T-cell (primary cell): ENCODE data around the gene ISOC2. TPM values are rescaled to one million over a fixed set of nuclear protein-coding genes. Genes with fewer than 3 reads are reported as not detected.
A peak's percentile ranks its signal among the peaks of the same experiment; 100 is the strongest.

Experiments used
- ATAC-seq, 4 experiments: fragments of 200-7000 bp in 3 of 4; fragments of 150-1000 bp in 1 of 4; cut with Tn5 transposase; replicated peaks in 1 of 4; 1 replicate in 3 of 4; 2 replicates in 1 of 4; pipeline ENCODE4 v1.10.0; 2021; ENCODE audit warnings: moderate library complexity in 3 of 4, mild to moderate bottlenecking in 2 of 4, moderate number of reproducible peaks in 1 of 4
- CTCF ChIA-PET, 2 donors: fragments of 300-600 bp; sonication (Branson Sonifier 250); formaldehyde crosslinking; loops; one replicate each; lab custom pipeline; 2022; ENCODE audit warnings: antibody characterized with exemption in 2 of 2; lab: Charles Lee
- POLR2A ChIA-PET, 2 donors: fragments of 300-600 bp; sonication (Branson Sonifier 250); formaldehyde crosslinking; loops; one replicate each; lab custom pipeline; 2022; ENCODE audit warnings: antibody characterized with exemption in 2 of 2; lab: Charles Lee
- DNase-seq, 35 experiments: peaks; one replicate each; pipeline versions ENCODE4 v3.0.0 to v3.0.0-alpha.2; 2013 to 2023
- H3K27ac ChIP-seq: one replicate; pipeline ENCODE4 v1.5.1; 2013; ENCODE audit warnings: low read length
- H3K27me3 ChIP-seq, 2 experiments: replicated peaks in 1 of 2; 1 replicate in 1 of 2; 2 replicates in 1 of 2; pipeline versions ENCODE4 v1.6.1 to v1.7.0; 2013; ENCODE audit warnings: low read length in 1 of 2, mixed read lengths in 1 of 2; ENCODE audit not compliant: control insufficient read depth in 2 of 2, insufficient read depth in 2 of 2; ENCODE audit errors: extremely low read depth in 1 of 2
- H3K36me3 ChIP-seq, 2 donors: 1 replicate in 1 of 2; 2 replicates in 1 of 2; pipeline versions ENCODE4 v1.6.1 to v1.7.0; 2013; ENCODE audit warnings: low read length in 1 of 2; ENCODE audit not compliant: control insufficient read depth in 2 of 2, insufficient read depth in 1 of 2; ENCODE audit errors: extremely low read depth in 1 of 2
- H3K4me1 ChIP-seq, 2 experiments: 1 replicate in 1 of 2; 2 replicates in 1 of 2; pipeline versions ENCODE4 v1.6.1 to v1.7.0; 2013; ENCODE audit warnings: low read length in 2 of 2, mixed read lengths in 1 of 2; ENCODE audit not compliant: insufficient read depth in 2 of 2, control insufficient read depth in 1 of 2; ENCODE audit errors: extremely low read depth in 1 of 2
- H3K4me3 ChIP-seq, 2 donors: 1 replicate in 1 of 2; 2 replicates in 1 of 2; pipeline versions ENCODE4 v1.5.1 to v1.7.0; 2013; ENCODE audit warnings: mild to moderate bottlenecking in 2 of 2, low read length in 1 of 2, moderate library complexity in 1 of 2; ENCODE audit not compliant: control insufficient read depth in 1 of 2; ENCODE audit errors: extremely low read depth in 1 of 2
- H3K9me3 ChIP-seq: 2 replicates; pipeline ENCODE4 v1.7.0; 2013
- H3K27ac Mint-ChIP-seq, 2 donors: one replicate each; pipeline ENCODE4 v1.8.0; 2020 to 2021; ENCODE audit warnings: mild to moderate bottlenecking in 2 of 2, mixed read lengths in 2 of 2
- H3K27me3 Mint-ChIP-seq, 2 donors: one replicate each; pipeline ENCODE4 v1.8.0; 2021 to 2022; ENCODE audit warnings: mixed read lengths in 2 of 2
- H3K36me3 Mint-ChIP-seq: one replicate; pipeline ENCODE4 v1.8.0; 2021; ENCODE audit warnings: mixed read lengths
- H3K4me1 Mint-ChIP-seq, 3 donors: one replicate each; pipeline ENCODE4 v1.8.0; 2020 to 2022; ENCODE audit warnings: mixed read lengths in 3 of 3, mild to moderate bottlenecking in 1 of 3
- H3K4me3 Mint-ChIP-seq, 3 donors: one replicate each; pipeline ENCODE4 v1.8.0; 2020 to 2022; ENCODE audit warnings: mild to moderate bottlenecking in 3 of 3, mixed read lengths in 3 of 3, moderate library complexity in 3 of 3
- H3K9me3 Mint-ChIP-seq, 3 donors: one replicate each; pipeline ENCODE4 v1.8.0; 2020 to 2022; ENCODE audit warnings: mixed read lengths in 3 of 3
- WGBS: methylation state at CpG from one replicate; pipeline ENCODE4 v1.1.5; 2013; ENCODE audit warnings: missing lambda C conversion rate; ENCODE audit not compliant: insufficient coverage; 5-methylcytosine and 5-hydroxymethylcytosine counted together
- total RNA-seq, 35 experiments: library from RNA in 6 of 35; stranded (reverse) in 6 of 35; fragments of 120-200 nt in 1 of 35; gene quantifications; one replicate each; pipeline versions ENCODE4 v1.2.1 to v1.2.4 and lab custom pipeline; 2013 to 2026

The ISOC2 gene
- total RNA-seq, 5 donors from 2014 or later (not counting 1 experiment from before 2014, with no cell fraction given) = 6.8 to 18.9 (median 14.7) TPM

DNA sequence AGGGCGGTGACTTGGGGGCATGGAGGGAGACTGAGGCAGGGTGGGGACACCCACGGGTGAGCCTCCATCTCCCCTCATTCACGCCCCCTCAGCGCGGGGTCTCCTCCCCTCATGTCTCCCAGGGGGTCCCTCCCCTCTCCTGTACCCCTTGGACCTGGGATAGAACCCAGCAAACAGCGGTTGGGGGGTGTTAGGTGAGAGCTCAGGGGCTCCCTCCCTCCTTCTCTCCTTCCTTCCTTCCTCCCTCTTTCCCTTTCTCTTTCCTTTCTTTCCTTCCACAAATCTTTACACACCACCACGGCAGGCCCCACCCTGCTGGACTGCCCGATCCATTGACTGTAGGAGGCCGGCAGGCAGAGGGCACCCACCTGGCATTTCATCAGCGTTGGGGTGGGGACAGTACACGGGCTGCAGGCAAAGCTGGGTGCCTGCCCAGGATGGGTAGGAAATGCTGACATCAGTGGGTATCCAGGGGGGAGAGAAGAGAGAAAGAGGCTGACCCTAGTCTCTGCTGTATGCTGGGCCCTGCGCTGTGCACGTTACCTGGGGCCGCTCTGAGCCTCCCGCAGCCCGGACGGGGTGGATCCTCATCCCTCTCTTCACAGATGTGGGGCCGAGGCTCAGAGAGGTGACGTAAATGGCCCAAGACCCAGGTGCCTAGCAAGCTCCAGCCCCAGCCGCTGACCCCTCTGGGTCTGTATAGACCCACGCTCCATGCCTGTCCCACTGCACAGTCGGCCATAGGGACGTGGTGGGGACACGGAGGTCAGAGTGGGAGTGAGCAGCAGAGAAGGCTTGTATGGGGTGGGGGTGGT, 30.3 kb upstream of the ISOC2 start:
- no peaks in the 10 kb centered on the region for H3K36me3 Mint-ChIP-seq
- ChIA-PET POLR2A (no interaction called here), CTCF (interaction anchor here in 1 of 2 donors (0.6 kb wide), 1 partner anchor 39 kb away, joined by 4 read pairs; no protein-coding TSS in a partner anchor)
- Histone ChIP-seq H3K27ac (no peak overlapping the region), H3K36me3 (no peaks in the 10 kb centered on the region), H3K4me1 (peaks cover 0 to 3% of the 10 kb centered on the region in 2 experiments), H3K9me3 (no peaks in the 10 kb centered on the region), H3K4me3 (no peak overlapping the region), H3K27me3 (peaks cover 0 to 49% of the 10 kb centered on the region in 2 experiments)
- WGBS = 83% methylated on average over 9 of the region's 24 CpGs
- ATAC-seq = no peak
- peaks cover 4 to 19% of the 10 kb centered on the region in 2 donors for H3K27me3 Mint-ChIP-seq
- H3K9me3 Mint-ChIP-seq = no peaks in the 10 kb centered on the region
- H3K27ac Mint-ChIP-seq = no peak overlapping the region
- peaks cover 0 to 3% (median 0%) of the 10 kb centered on the region in 3 donors for H3K4me1 Mint-ChIP-seq
- DNase-seq = no peak
- no peak overlapping the region for H3K4me3 Mint-ChIP-seq

DNA sequence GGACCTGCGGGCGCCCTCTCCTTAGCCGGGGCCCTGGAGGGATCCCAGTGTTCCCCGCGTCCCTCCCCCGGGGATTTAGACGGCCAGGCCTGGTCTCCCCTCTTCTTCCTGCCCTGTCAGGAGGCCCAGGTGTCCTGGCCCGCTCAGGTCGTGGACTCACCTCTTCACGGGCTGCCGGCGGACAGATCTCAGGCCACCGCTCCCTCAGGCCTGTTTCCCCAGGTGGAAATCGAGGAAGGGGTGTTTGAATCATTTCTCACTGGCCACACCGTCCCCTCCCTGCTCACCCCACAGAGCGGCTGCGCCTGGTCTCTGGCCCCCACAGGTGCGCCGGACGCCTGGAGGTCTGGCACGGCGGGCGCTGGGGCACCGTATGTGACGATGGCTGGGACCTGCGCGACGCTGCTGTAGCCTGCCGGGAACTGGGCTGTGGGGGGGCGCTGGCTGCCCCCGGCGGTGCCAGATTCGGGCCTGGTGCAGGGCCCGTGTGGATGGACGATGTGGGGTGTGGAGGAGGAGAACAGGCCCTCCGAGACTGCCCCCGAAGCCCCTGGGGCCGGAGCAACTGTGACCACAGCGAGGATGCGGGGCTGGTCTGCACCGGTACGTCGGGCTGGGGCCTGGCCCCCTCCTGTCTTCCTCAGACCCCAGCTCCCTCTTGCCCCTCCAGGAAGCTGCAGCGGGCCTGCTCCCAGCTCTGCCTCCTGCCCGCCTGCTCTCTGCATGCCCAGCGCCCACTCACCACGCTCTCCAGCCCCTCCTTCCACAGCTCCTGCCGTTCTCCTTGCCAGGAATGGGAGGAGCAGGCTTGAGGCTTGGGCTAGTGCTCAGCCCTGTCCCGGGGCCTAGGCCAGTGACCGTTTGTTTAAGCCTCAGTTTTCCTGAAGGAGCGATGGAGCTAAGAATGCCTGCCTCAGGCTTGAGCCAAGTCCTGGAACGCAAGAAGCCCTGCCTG, 29.3 kb upstream of the ISOC2 start:
- Histone ChIP-seq H3K4me3 (no peak overlapping the region), H3K9me3 (no peaks in the 10 kb centered on the region), H3K4me1 (peaks cover 0 to 4% of the 10 kb centered on the region in 2 experiments), H3K27me3 (peaks cover 0 to 49% of the 10 kb centered on the region in 2 experiments), H3K27ac (no peak overlapping the region), H3K36me3 (no peaks in the 10 kb centered on the region)
- Mint-ChIP-seq H3K4me3 (no peak overlapping the region), H3K9me3 (no peaks in the 10 kb centered on the region), H3K27me3 (peaks cover 4 to 19% of the 10 kb centered on the region in 2 donors), H3K36me3 (no peaks in the 10 kb centered on the region), H3K4me1 (peaks cover 4 to 7% (median 6%) of the 10 kb centered on the region in 3 donors), H3K27ac (no peak overlapping the region)
- 81% methylated on average over 40 of the region's 52 CpGs for WGBS
- no peak for DNase-seq
- ChIA-PET POLR2A (interaction anchor here in 1 of 2 donors (0.6 kb wide), 1 partner anchor 86 kb away, joined by 4 read pairs; no protein-coding TSS in a partner anchor), CTCF (interaction anchor here in 1 of 2 donors (0.6 kb wide), 1 partner anchor 38 kb away, joined by 4 read pairs; no protein-coding TSS in a partner anchor)
- no peak for ATAC-seq

DNA sequence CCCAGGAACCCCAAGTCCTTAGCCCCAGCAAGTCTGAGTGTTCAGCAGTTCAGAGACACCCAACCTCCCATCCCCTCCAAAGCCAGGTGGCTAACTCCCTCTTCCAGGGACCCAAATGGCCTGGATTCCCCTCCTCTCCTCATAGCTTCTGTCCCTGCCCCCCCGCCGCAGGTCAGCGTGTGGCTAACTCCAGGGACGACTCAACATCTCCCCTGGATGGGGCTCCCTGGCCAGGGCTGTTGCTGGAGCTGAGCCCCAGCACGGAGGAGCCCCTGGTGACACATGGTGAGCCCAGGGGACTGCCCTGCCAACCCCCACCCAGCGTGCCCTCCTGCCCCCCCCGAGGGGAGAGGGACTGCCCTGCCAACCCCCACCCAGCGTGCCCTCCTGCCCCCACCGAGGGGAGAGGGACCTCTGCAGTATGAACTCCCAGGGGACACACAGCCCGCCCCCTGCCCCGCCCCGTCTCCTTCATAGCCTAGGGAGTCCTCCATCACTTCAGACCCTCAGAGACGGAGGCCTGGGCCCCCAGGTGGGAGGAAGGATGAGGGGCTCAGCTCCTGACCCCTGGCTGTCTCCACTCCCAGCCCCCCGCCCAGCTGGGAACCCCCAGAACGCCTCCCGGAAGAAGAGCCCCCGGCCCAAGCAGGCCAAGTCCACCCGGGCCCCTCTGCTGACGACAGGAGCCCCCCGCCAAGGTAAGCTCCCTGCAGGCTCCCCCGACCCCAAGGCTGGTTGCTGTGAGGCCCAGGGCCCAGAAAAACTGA, 28.5 kb upstream of the ISOC2 start:
- peaks cover 0 to 55% of the 10 kb centered on the region in 2 experiments for H3K27me3 ChIP-seq
- no peaks in the 10 kb centered on the region for H3K36me3 Mint-ChIP-seq
- WGBS = 58% methylated on average over 8 of the region's 21 CpGs
- no peaks in the 10 kb centered on the region for H3K36me3 ChIP-seq
- no peak overlapping the region for H3K4me3 ChIP-seq
- H3K9me3 Mint-ChIP-seq = no peaks in the 10 kb centered on the region
- no peak for ATAC-seq
- H3K4me1 Mint-ChIP-seq = peaks cover 4 to 11% (median 9%) of the 10 kb centered on the region in 3 donors
- H3K27ac ChIP-seq = no peak overlapping the region
- H3K4me1 ChIP-seq = peaks cover 0 to 13% of the 10 kb centered on the region in 2 experiments
- peaks cover 4 to 17% of the 10 kb centered on the region in 2 donors for H3K27me3 Mint-ChIP-seq
- POLR2A ChIA-PET = interaction anchor here in 1 of 2 donors (0.6 kb wide), 1 partner anchor 85 kb away, joined by 4 read pairs; no protein-coding TSS in a partner anchor
- CTCF ChIA-PET = no interaction called here
- no peak overlapping the region for H3K4me3 Mint-ChIP-seq
- no peak for DNase-seq
- H3K27ac Mint-ChIP-seq = no peak overlapping the region
- no peaks in the 10 kb centered on the region for H3K9me3 ChIP-seq

DNA sequence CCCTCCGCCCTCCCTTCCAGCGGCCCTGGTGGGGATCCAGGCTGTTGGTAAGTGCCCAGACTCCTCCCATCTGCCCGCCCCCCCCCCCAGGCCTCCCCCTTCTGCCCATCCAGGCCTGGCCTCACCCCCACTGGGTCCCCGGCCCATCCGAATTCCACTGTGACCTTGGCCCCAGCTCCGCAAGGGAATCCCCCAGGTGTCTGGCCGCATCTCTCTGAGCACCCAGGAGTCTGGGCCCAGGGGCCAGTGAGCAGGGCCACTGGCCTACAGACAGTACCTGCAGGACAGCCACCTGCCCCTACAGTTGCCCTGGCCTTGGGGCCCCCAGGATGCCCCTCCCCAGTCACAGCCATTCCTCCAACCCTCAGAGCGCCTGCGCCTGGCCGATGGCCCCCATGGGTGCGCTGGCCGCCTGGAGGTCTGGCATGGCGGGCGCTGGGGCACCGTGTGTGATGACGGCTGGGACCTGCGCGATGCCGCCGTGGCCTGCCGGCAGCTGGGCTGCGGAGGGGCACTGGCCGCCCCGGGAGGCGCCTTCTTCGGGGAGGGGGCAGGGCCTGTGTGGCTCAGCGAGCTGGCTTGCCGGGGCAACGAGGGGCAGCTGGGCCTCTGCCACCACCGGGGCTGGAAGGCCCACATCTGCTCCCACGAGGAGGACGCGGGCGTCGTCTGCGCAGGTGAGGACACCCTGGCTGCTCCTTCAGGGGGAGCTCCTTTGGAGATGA, 27.7 kb upstream of the ISOC2 start:
- H3K27ac Mint-ChIP-seq = no peak overlapping the region
- Histone ChIP-seq H3K4me1 (peaks cover 5 to 18% of the 10 kb centered on the region in 2 experiments), H3K9me3 (no peaks in the 10 kb centered on the region), H3K27ac (no peak overlapping the region), H3K27me3 (peaks cover 0 to 54% of the 10 kb centered on the region in 2 experiments), H3K4me3 (no peak overlapping the region), H3K36me3 (no peaks in the 10 kb centered on the region)
- peaks cover 4 to 12% of the 10 kb centered on the region in 2 donors for H3K27me3 Mint-ChIP-seq
- peaks cover 6 to 11% (median 9%) of the 10 kb centered on the region in 3 donors for H3K4me1 Mint-ChIP-seq
- DNase-seq (no peak), ATAC-seq (no peak)
- H3K36me3 Mint-ChIP-seq = no peaks in the 10 kb centered on the region
- WGBS = 78% methylated on average over 31 of the region's 36 CpGs
- CTCF ChIA-PET = no interaction called here
- POLR2A ChIA-PET = interaction anchor here in 1 of 2 donors (0.6 kb wide), 1 partner anchor 19 kb away, joined by 4 read pairs; no protein-coding TSS in a partner anchor
- no peaks in the 10 kb centered on the region for H3K9me3 Mint-ChIP-seq
- no peak overlapping the region for H3K4me3 Mint-ChIP-seq

DNA sequence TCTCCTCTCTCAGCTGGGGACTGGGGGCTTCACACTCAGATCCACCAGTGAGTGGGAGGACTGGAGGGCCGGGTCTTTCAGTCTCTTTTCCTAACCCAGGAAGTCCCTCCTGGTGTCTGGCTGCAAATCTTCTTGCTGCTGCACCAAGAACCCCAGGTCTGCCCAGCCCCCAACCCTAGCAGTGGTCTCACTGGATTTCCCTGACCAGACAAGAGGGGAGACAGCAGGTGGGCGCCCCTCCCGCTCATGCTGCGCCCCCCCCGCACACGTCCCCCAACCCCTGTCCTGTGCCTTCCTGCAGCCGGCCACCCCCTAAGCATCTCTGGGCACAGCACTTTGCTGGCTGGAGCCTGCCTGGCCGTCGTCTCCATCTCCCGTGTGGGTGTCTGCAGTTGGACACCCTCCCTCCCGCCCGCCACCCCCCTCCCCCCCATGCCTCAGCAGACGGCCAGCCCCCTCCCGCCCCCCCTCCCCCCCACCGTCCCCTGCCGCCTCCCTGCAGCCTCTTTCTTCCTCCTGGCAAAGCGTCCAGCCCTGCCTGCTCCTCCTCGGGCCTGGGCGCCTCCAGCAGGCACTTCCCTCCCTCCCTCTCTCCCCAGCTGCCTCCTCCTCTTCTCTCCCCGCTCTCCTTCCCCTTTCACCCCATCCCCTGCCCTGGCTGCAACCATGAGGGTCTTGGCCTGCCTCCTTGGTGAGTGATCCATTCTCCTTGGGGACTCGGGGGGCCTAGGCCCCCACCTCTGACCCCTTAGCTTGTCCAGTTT, 26.7 kb upstream of the ISOC2 start, which contains the start of gene SSC5D:
TSS of gene SSC5D (plus strand) at position 513 of the 764 bp plus-strand sequence. CDS start at position 667, 154 bp downstream.
- Mint-ChIP-seq H3K36me3 (no peaks in the 10 kb centered on the region), H3K4me1 (peaks cover 6 to 11% (median 9%) of the 10 kb centered on the region in 3 donors), H3K9me3 (no peaks in the 10 kb centered on the region), H3K4me3 (no peak within 1 kb of the TSS), H3K27ac (peak within 1 kb of the TSS in 1 of 2 donors; percentile 43), H3K27me3 (peaks cover 3 to 11% of the 10 kb centered on the region in 2 donors)
- DNase-seq = no peak
- H3K27me3 ChIP-seq = peaks cover 0 to 51% of the 10 kb centered on the region in 2 experiments
- POLR2A ChIA-PET = interaction anchor here in 1 of 2 donors (0.6 kb wide), 2 partner anchors 11 to 20 kb away, joined by 4 to 8 read pairs; no protein-coding TSS in a partner anchor
- H3K36me3 ChIP-seq = peaks cover 0 to 6% of the 10 kb centered on the region in 2 donors
- no peak within 1 kb of the TSS for H3K27ac ChIP-seq
- CTCF ChIA-PET = no interaction called here
- WGBS = 48% methylated on average over 9 of the region's 21 CpGs
- no peaks in the 10 kb centered on the region for H3K9me3 ChIP-seq
- ATAC-seq = no peak
- H3K4me3 ChIP-seq = no peak within 1 kb of the TSS
- peaks cover 7 to 28% of the 10 kb centered on the region in 2 experiments for H3K4me1 ChIP-seq
